Measurements from ENCODE around the gene ACP4. TPM values are rescaled to one million over a fixed set of nuclear protein-coding genes. Genes with fewer than 3 reads are reported as not detected.
"Not testable (repeated sequence)": the region's sequence is repeated elsewhere in the genome, so short reads cannot be mapped to it uniquely, and the experiment has no call there.

ACP4 gene
- total RNA-seq, result not detected
- polyA plus RNA-seq, result not detected
- long read RNA-seq, donor 1, result 0 reads
- long read RNA-seq, donor 2, result 0 reads

GRCh38 chr19:50790396-50790795 is at the start of gene ACP4:
Gene ACP4, plus strand, starts transcription at chr19:50790415. Its CDS starts 0 bp downstream, at chr19:50790415.
- Histone ChIP-seq H3K27ac (ENCODE audit: low read depth in 1 of 2, low read length in 2 of 2) (no peak within 1 kb of the TSS), H3K4me3 (ENCODE audit: low read length in 2 of 2) (no peak within 1 kb of the TSS), H3K4me1 (ENCODE audit: control insufficient read depth in 1 of 2, insufficient read depth in 2 of 2, low read length in 2 of 2) (no peaks in the 10 kb centered on the region), H3K36me3 (ENCODE audit: control insufficient read depth in 1 of 2, insufficient read depth in 2 of 2, low read length in 1 of 2) (no peaks in the 10 kb centered on the region), H3K9me3 (ENCODE audit: control insufficient read depth, low read length) (no peaks in the 10 kb centered on the region), H3K27me3 (ENCODE audit: control insufficient read depth in 1 of 2, insufficient read depth in 2 of 2, low read length in 1 of 2) (no peaks in the 10 kb centered on the region)
- DNase-seq, result no peak
- 81 to 86% methylated on average over 15 of the region's 15 CpGs for WGBS, 2 donors
- peak; percentile 46 for ATAC-seq (ENCODE audit: low FRiP score)
- intact Hi-C loops (cut with DNase I), result no loop called here

GRCh38 chr19:50741179-50741933 is 48.9 kb upstream of the ACP4 start:
- H3K9me3 ChIP-seq (ENCODE audit: control insufficient read depth, low read length), result peaks cover 2% of the 10 kb centered on the region
- intact Hi-C loops (cut with DNase I), result no loop called here
- no peak overlapping the region for H3K4me3 ChIP-seq (ENCODE audit: low read length in 2 of 2)
- WGBS, 2 donors, result 60 to 63% methylated on average over 18 of the region's 18 CpGs
- no peak for ATAC-seq (ENCODE audit: low FRiP score)
- no peaks in the 10 kb centered on the region for H3K27me3 ChIP-seq (ENCODE audit: control insufficient read depth in 1 of 2, insufficient read depth in 2 of 2, low read length in 1 of 2)
- no peak overlapping the region for H3K27ac ChIP-seq (ENCODE audit: low read depth in 1 of 2, low read length in 2 of 2)
- DNase-seq, result no peak
- H3K36me3 ChIP-seq (ENCODE audit: control insufficient read depth in 1 of 2, insufficient read depth in 2 of 2, low read length in 1 of 2), result no peaks in the 10 kb centered on the region
- no peaks in the 10 kb centered on the region for H3K4me1 ChIP-seq (ENCODE audit: control insufficient read depth in 1 of 2, insufficient read depth in 2 of 2, low read length in 2 of 2)

DNA sequence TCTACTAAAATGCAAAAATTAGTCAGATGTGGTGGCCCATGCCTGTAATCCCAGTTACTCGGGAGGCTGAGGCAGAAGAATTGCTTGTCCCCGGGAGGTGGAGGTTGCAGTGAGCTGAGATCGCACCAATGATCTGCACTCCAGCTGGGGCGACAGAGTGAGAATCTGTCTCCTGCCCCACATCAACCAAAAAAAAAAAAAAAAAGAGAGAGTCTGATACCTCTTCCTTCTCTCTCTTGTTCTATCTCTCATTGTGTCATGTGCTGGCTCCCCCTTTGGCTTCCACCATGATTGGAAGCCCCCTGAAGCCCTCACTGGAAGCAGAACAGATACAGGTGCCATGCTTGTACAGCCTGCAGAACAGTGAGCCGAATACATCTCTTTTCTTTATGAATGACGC is 46.7 kb upstream of the ACP4 start:
- H3K36me3 ChIP-seq (ENCODE audit: control insufficient read depth in 1 of 2, insufficient read depth in 2 of 2, low read length in 1 of 2), result no peaks in the 10 kb centered on the region
- WGBS, 2 donors, result 86 to 87% methylated on average over 6 of the region's 6 CpGs
- ATAC-seq (ENCODE audit: low FRiP score) (no peak), DNase-seq (no peak)
- no peak overlapping the region for H3K27ac ChIP-seq (ENCODE audit: low read depth in 1 of 2, low read length in 2 of 2)
- H3K27me3 ChIP-seq (ENCODE audit: control insufficient read depth in 1 of 2, insufficient read depth in 2 of 2, low read length in 1 of 2), result no peaks in the 10 kb centered on the region
- peaks cover 2% of the 10 kb centered on the region for H3K9me3 ChIP-seq (ENCODE audit: control insufficient read depth, low read length)
- no peak overlapping the region for H3K4me3 ChIP-seq (ENCODE audit: low read length in 2 of 2)
- intact Hi-C loops (cut with DNase I), result no loop called here
- H3K4me1 ChIP-seq (ENCODE audit: control insufficient read depth in 1 of 2, insufficient read depth in 2 of 2, low read length in 2 of 2), result no peaks in the 10 kb centered on the region

GRCh38 chr19:50745221-50745620 is 45.0 kb upstream of the ACP4 start:
- Histone ChIP-seq H3K4me1 (ENCODE audit: control insufficient read depth in 1 of 2, insufficient read depth in 2 of 2, low read length in 2 of 2) (no peaks in the 10 kb centered on the region), H3K27me3 (ENCODE audit: control insufficient read depth in 1 of 2, insufficient read depth in 2 of 2, low read length in 1 of 2) (no peaks in the 10 kb centered on the region), H3K9me3 (ENCODE audit: control insufficient read depth, low read length) (no peaks in the 10 kb centered on the region), H3K36me3 (ENCODE audit: control insufficient read depth in 1 of 2, insufficient read depth in 2 of 2, low read length in 1 of 2) (no peaks in the 10 kb centered on the region), H3K4me3 (ENCODE audit: low read length in 2 of 2) (no peak overlapping the region), H3K27ac (ENCODE audit: low read depth in 1 of 2, low read length in 2 of 2) (no peak overlapping the region)
- ATAC-seq (ENCODE audit: low FRiP score) (no peak), DNase-seq (no peak)
- intact Hi-C loops (cut with DNase I), result no loop called here
- WGBS, 2 donors, result 79 to 81% methylated on average over 10 of the region's 10 CpGs

DNA sequence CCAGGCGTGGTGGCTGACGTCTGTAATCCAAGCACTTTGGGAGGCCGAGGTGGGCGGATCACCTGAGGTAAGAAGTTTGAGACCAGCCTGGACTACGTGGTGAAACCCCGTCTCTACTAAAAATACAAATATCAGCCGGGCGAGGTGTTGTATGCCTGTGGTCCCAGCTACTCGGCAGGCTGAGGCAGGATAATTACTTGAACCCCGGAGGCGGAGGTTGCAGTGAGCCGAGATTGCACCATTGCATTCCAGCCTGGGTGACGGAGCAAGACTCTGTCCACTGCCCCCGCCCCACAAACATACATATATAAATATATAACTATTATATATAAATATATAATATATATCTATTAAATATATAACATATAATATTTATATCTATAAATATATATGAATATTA is 43.1 kb upstream of the ACP4 start:
- H3K36me3 ChIP-seq (ENCODE audit: control insufficient read depth in 1 of 2, insufficient read depth in 2 of 2, low read length in 1 of 2); ATAC-seq (ENCODE audit: low FRiP score); H3K4me1 ChIP-seq (ENCODE audit: control insufficient read depth in 1 of 2, insufficient read depth in 2 of 2, low read length in 2 of 2); intact Hi-C loops (cut with DNase I); H3K9me3 ChIP-seq (ENCODE audit: control insufficient read depth, low read length); DNase-seq; H3K27me3 ChIP-seq (ENCODE audit: control insufficient read depth in 1 of 2, insufficient read depth in 2 of 2, low read length in 1 of 2); H3K27ac ChIP-seq (ENCODE audit: low read depth in 1 of 2, low read length in 2 of 2); H3K4me3 ChIP-seq (ENCODE audit: low read length in 2 of 2): not testable (repeated sequence)
- WGBS, 2 donors, result 86 to 87% methylated on average over 14 of the region's 14 CpGs

DNA sequence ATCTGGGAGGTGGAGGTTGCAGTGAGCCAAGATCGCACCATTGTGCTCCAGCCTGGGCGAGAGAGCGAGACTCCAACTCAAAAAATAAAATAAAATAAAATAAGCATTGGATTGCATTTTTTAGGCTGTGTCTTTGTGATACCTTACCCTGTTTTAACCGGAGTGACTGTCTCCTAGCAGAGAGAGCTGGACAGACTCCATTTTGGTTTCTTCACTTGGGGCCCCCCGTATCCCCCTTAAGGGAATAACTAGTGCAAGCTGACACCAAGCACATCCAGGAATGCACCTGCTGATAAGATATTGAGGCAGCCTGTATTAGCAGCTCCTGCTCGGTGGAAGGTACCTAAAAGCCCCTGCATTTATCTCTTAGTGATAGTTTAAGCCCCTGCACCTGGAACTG is 40.7 kb upstream of the ACP4 start:
- no peak overlapping the region for H3K27ac ChIP-seq (ENCODE audit: low read depth in 1 of 2, low read length in 2 of 2)
- no peak overlapping the region for H3K4me3 ChIP-seq (ENCODE audit: low read length in 2 of 2)
- H3K36me3 ChIP-seq (ENCODE audit: control insufficient read depth in 1 of 2, insufficient read depth in 2 of 2, low read length in 1 of 2), result no peaks in the 10 kb centered on the region
- H3K4me1 ChIP-seq (ENCODE audit: control insufficient read depth in 1 of 2, insufficient read depth in 2 of 2, low read length in 2 of 2), result no peaks in the 10 kb centered on the region
- ATAC-seq (ENCODE audit: low FRiP score) (no peak), DNase-seq (no peak)
- WGBS, 2 donors, result 68 to 74% methylated on average over 6 of the region's 6 CpGs
- H3K9me3 ChIP-seq (ENCODE audit: control insufficient read depth, low read length), result no peaks in the 10 kb centered on the region
- no peaks in the 10 kb centered on the region for H3K27me3 ChIP-seq (ENCODE audit: control insufficient read depth in 1 of 2, insufficient read depth in 2 of 2, low read length in 1 of 2)
- intact Hi-C loops (cut with DNase I), result no loop called here

DNA sequence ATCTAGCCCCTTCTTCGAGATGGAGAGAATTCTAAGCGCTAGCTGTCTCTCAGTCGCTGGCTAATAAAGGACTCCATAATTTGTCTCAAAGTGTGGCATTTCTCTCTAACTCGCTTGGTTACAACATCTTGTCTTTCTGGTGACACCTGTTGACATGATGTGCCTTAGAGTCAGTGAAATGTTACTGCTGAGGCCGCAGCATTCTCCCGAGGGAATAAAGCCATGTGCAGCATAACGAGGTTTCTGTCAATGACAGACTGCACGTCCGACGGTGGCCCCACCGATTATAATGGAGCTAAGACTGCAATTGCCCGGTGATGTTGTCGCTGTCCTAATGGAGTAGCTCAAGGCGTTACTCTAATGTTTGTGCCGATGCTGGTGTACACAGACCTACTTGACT is 40.2 kb upstream of the ACP4 start:
- ATAC-seq (ENCODE audit: low FRiP score) (no peak), DNase-seq (no peak)
- intact Hi-C loops (cut with DNase I), result no loop called here
- Histone ChIP-seq H3K36me3 (ENCODE audit: control insufficient read depth in 1 of 2, insufficient read depth in 2 of 2, low read length in 1 of 2) (no peaks in the 10 kb centered on the region), H3K9me3 (ENCODE audit: control insufficient read depth, low read length) (no peaks in the 10 kb centered on the region), H3K4me3 (ENCODE audit: low read length in 2 of 2) (no peak overlapping the region), H3K27me3 (ENCODE audit: control insufficient read depth in 1 of 2, insufficient read depth in 2 of 2, low read length in 1 of 2) (no peaks in the 10 kb centered on the region), H3K27ac (ENCODE audit: low read depth in 1 of 2, low read length in 2 of 2) (no peak overlapping the region), H3K4me1 (ENCODE audit: control insufficient read depth in 1 of 2, insufficient read depth in 2 of 2, low read length in 2 of 2) (no peaks in the 10 kb centered on the region)
- 60 to 62% methylated on average over 15 of the region's 15 CpGs for WGBS, 2 donors

- 76 to 90% methylated on average over 4 of the region's 4 CpGs for WGBS, 2 donors
- ATAC-seq (ENCODE audit: low FRiP score), result no peak
- Histone ChIP-seq H3K4me1 (ENCODE audit: control insufficient read depth in 1 of 2, insufficient read depth in 2 of 2, low read length in 2 of 2) (no peaks in the 10 kb centered on the region), H3K4me3 (ENCODE audit: low read length in 2 of 2) (no peak overlapping the region), H3K27me3 (ENCODE audit: control insufficient read depth in 1 of 2, insufficient read depth in 2 of 2, low read length in 1 of 2) (no peaks in the 10 kb centered on the region), H3K27ac (ENCODE audit: low read depth in 1 of 2, low read length in 2 of 2) (no peak overlapping the region), H3K9me3 (ENCODE audit: control insufficient read depth, low read length) (no peaks in the 10 kb centered on the region), H3K36me3 (ENCODE audit: control insufficient read depth in 1 of 2, insufficient read depth in 2 of 2, low read length in 1 of 2) (no peaks in the 10 kb centered on the region)
- DNase-seq, result no peak
- intact Hi-C loops (cut with DNase I), result no loop called here
These were observed 36.3 kb upstream of the ACP4 start for GRCh38 chr19:50753879-50754278.

- DNase-seq; H3K27ac ChIP-seq (ENCODE audit: low read depth in 1 of 2, low read length in 2 of 2); ATAC-seq (ENCODE audit: low FRiP score); H3K4me3 ChIP-seq (ENCODE audit: low read length in 2 of 2); H3K9me3 ChIP-seq (ENCODE audit: control insufficient read depth, low read length); H3K27me3 ChIP-seq (ENCODE audit: control insufficient read depth in 1 of 2, insufficient read depth in 2 of 2, low read length in 1 of 2); H3K36me3 ChIP-seq (ENCODE audit: control insufficient read depth in 1 of 2, insufficient read depth in 2 of 2, low read length in 1 of 2); intact Hi-C loops (cut with DNase I); H3K4me1 ChIP-seq (ENCODE audit: control insufficient read depth in 1 of 2, insufficient read depth in 2 of 2, low read length in 2 of 2): not testable (repeated sequence)
- WGBS, 2 donors, result 67 to 69% methylated on average over 8 of the region's 8 CpGs
These were observed 34.0 kb upstream of the ACP4 start for GRCh38 chr19:50756244-50756643.
